GM18526 (cell line): ENCODE results near the gene TWF1.

Source experiments
- POLR2A ChIP-seq: IDR thresholded peaks from 3 replicates; pipeline ENCODE4 v1.6.1; 2011; ENCODE audit not compliant: insufficient read length; ENCODE audit errors: extremely low read depth

TWF1 gene

GRCh38 chr12:43815416-43815815, 9.3 kb upstream of the TWF1 start:
- TF ChIP-seq POLR2A = no peak

GRCh38 chr12:43812926-43813325, 6.8 kb upstream of the TWF1 start:
- no peak for TF ChIP-seq POLR2A

DNA sequence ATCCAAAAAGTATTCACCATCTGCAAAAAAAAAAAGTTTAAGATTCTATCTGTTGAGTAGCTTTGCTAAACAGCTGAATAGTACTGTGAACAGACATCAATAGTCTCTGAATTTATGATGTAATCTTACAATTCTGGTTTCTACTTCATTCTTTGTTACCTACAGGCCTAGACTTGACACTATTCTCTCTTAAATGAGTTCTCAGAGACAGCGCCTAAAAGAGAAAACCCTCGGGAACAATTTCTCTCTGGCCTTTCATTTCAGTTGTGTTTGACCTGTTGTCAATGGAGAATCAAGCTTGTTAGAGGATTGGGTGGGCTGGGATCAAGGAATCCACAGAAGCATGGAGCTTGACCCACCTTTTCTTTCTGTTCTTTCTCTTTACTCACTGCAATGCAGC, 5.9 kb upstream of the TWF1 start:
- TF ChIP-seq POLR2A = no peak

DNA sequence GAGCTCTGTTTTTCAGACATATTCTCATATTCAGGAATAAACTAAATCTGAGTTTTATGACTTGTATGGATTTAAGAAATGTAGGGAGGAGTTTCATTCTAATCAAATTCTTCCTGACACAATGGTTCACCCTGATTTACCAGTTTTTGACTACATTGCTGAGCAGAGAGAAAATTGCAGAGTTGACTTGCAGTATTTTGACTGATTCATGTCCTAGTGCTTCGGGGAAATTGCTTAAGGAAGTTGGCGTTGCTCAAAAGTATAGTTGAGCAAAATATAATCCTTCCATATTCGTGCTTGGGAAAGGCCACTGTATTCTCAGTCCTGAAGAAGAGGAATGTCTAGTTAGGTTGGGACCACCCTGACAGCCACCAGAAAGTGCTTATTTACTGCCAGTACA, 1.3 kb upstream of the TWF1 start:
- TF ChIP-seq POLR2A = no peak

DNA sequence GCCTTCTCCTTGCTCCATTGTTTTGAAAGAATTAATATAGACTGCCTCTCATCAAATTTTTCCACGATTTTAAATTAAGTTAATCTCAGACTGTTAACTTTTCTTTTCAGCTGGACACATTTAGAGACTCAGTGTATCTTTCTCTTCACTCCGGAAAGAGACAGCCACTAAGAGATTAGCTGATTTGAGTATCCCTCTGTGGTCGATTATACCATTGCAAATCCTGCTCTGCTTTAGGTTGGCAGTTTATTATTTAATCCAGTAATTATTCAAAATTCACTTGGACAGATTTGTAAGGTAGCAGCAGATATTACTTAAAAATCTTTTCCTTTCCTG, 588 bp upstream of the TWF1 start:
- no peak for TF ChIP-seq POLR2A

GRCh38 chr12:43805149-43805859, 813 bp downstream of the TWF1 start:
- no peak for TF ChIP-seq POLR2A

- TF ChIP-seq POLR2A = no peak
These were observed 8.4 kb downstream of the TWF1 start for GRCh38 chr12:43797561-43798217.

DNA sequence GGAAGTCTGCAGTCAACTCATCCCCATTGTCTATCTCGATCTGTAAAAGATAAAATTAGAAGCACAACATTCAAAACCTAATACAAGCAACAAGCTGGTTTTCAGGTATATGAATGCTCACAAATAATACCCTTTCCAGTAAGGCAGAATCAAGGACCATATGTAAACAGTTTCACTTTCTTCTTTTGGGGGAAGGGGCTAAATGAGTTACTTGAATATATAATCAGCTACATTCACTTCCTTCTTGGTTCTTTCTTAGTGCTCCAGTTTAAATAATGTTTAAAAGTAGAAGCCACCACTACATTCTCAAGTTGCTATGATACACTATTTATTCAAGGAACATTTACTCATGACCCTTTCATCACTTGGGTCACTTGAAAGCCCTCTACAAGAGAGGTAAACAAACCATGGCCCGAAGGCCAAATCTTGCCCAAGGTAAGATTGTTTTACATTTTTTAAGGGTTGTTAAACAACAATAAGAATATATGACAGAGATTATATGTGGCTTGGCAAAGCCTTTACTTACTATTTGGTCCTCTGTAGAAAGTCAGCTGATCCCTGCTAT, 10.3 kb downstream of the TWF1 start:
- no peak for TF ChIP-seq POLR2A

DNA sequence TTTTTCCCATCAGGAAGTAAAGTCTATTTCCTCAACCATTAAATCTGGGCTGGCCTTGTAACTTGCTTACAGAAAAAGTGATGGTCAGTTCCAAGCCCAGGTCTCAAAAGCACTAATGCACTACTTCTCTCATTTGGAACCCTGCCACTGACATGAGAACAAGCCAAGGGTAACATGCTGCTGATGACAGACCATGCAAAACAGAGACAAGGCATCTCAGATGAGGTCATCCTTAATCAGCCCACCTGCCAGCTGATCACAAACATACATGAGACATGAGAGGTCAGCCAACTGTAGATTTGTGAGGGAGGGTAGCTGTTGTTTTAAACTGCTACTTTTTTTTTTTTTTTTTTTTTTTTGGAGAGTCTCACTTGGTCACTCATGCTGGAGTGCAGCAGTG, 16.2 kb downstream of the TWF1 start:
- no peak for TF ChIP-seq POLR2A

- TF ChIP-seq POLR2A = no peak
These were observed 19.0 kb downstream of the TWF1 start for GRCh38 chr12:43786899-43787693.

GRCh38 chr12:43776498-43776897, 29.6 kb downstream of the TWF1 start:
- no peak for TF ChIP-seq POLR2A

DNA sequence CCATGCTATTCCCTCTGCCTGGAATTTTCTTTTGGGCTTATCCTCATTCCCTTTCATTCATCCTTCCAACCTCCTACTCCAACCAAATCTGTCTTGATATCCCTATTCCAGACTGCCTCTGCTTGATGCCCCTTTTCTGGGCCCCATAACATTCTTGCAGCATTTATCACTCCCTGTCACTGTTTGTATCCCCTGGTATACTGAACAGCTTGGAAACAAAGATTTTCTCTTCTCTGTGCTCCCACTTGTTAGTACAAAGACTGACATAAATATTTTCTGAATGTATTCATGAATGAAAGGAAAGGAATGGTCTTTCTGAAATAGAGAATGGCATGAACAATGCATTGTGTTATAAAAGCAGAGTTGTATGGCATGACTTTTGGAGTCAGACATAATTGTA, 39.8 kb downstream of the TWF1 start:
- no peak for TF ChIP-seq POLR2A

DNA sequence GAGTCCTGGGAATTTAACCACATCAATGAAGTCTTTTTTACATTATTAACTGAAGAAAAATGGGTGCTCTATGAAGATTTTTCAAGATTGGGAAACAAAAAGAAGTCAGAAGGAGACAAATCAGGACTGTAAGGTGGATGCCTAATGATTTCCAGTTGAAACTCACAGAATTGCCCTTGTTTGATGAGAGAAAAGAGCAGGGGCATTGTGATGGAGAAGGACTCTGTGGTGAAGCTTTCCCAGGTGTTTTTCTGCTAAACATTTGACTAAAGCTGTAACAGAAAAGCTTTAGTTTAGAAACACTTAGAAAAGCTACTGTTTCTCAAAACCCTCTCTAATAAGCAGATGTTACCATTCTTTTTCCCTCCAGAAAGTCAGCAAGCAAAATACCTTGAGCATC, 41.6 kb downstream of the TWF1 start:
- TF ChIP-seq POLR2A = no peak

GRCh38 chr12:43763769-43764168, 42.3 kb downstream of the TWF1 start:
- TF ChIP-seq POLR2A = no peak

DNA sequence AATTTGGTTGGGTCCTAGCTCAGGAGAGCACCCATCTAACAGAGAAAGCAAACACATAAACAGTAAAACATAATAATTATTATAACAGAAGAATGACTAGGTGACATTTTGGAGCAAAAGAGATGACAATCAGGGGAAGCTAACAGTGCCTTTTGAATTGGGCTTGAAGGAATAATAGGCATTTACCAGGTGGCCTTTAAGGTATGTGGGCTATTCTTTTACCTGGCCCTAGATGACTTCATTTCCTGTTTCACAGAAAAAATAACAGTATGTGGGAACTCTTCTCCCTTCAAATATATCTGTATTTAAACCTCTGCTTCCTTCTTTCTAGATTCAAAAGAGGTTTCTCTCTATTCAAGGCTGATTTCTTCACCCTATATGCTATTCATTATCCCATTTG, 43.5 kb downstream of the TWF1 start:
- TF ChIP-seq POLR2A = no peak

DNA sequence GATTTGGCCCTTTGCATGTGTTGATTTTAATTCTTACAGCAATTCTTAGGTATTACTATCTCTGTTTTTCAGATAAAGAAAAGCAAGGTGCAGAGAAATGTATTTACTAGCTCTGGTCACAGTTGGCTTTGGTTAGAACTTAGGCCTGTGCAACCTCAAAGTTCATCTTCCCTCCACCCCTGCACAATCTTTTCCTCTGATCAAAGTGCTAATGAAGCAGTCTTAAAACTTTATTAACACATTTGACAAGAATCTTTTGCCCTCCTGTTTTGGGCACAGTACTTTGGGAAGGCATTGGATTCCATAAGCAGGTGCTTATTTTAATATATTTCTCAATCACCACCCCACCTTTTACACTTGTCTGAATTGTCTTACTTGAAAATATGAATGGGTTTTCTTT, 44.6 kb downstream of the TWF1 start:
- TF ChIP-seq POLR2A = no peak
